Measurements from ENCODE around the gene FAM72B. TPM values are rescaled to one million over a fixed set of nuclear protein-coding genes. Genes with fewer than 3 reads are reported as not detected.
"Not testable (repeated sequence)": the region's sequence is repeated elsewhere in the genome, so short reads cannot be mapped to it uniquely, and the experiment has no call there.

Gene FAM72B
- total RNA-seq, 1 donor from 2014 or later, result 48.4 TPM

DNA sequence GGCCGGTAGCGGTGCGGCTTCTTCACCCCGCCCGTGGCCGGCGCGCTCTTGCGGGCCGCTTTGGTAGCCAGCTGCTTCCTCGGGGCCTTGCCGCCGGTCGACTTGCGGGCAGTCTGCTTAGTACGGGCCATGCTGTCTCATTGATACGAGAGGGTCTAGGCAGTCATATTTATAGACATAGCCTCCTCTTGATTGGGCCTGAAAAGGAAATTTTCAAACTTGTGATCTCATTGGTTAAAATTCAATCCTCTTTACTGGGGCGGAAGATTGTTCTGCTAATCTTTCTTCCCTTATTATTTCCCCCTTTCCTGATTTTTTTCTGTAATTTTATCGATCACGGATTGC lies 65.7 kb downstream of the FAM72B start:
- H3K79me2 ChIP-seq (ENCODE audit: low read depth); H3K9me3 Mint-ChIP-seq; H3K4me1 Mint-ChIP-seq; H3F3A ChIP-seq (ENCODE audit: low read depth); H3K27ac Mint-ChIP-seq; H3K27ac ChIP-seq; H3K9ac ChIP-seq; H3K4me3 ChIP-seq; H3K9me3 ChIP-seq (ENCODE audit: low read depth); H3K4me1 ChIP-seq; H3K36me3 ChIP-seq; H3K27me3 ChIP-seq; H3K4me3 Mint-ChIP-seq; H3K36me3 Mint-ChIP-seq; H3K4me2 ChIP-seq; DNase-seq (ENCODE audit: low spot score); H3K27me3 Mint-ChIP-seq (ENCODE audit: insufficient read depth, low read depth); H2AFZ ChIP-seq (replicated peaks); H4K20me1 ChIP-seq (ENCODE audit: low read depth): not testable (repeated sequence)

Other genes with a start within 250 kb of the FAM72B start
- gene SRGAP2C, start 635 bp upstream of the FAM72B start, total RNA-seq (ENCODE audit: low replicate concordance), result 20.4 and 26.8 TPM in 2 replicates